ENCODE results near the gene NLRP12.

GRCh38 chr19:53865523-53865917 is 41.4 kb upstream of the NLRP12 start:
- TF ChIP-seq POLR2A (IDR thresholded peaks at IDR 0.05; ENCODE audit: low read depth) (no peak), CTCF (IDR thresholded peaks at IDR 0.05) (no peak)
